LNCAP (cell line): ENCODE measurements around the gene GZMM.

Experiments
- CTCF ChIP-seq: fragments of 450-650 bp; IDR thresholded peaks from 2 replicates; pipeline ENCODE4 v1.5.1; 2017; ENCODE audit warnings: mild to moderate bottlenecking

Gene GZMM

GRCh38 chr19:570937-571565, 27.2 kb downstream of the GZMM start:
- no peak for TF ChIP-seq CTCF

- TF ChIP-seq CTCF, result no peak
Measured at GRCh38 chr19:571566-571974, 27.7 kb downstream of the GZMM start.

GRCh38 chr19:572140-572742, 28.4 kb downstream of the GZMM start, which contains the start of gene BSG:
BSG (plus strand) TSS chr19:572596; CDS start chr19:572635, 39 bp downstream.
- TF ChIP-seq CTCF, result no peak

GRCh38 chr19:572743-573518, 29.1 kb downstream of the GZMM start:
- no peak for TF ChIP-seq CTCF

GRCh38 chr19:573519-573825, 29.6 kb downstream of the GZMM start:
- TF ChIP-seq CTCF, result no peak

- no peak for TF ChIP-seq CTCF
Measured at GRCh38 chr19:574658-575526, 31.0 kb downstream of the GZMM start.
